ENCODE data around the gene MT2A.
"Not testable (repeated sequence)": the region's sequence is repeated elsewhere in the genome, so short reads cannot be mapped to it uniquely, and the experiment has no call there.

MT2A gene

GRCh38 chr16:56608043-56608875, at the start of gene MT2A:
MT2A (plus strand) TSS chr16:56608584; CDS start chr16:56608656, 72 bp downstream.
- DNase-seq (ENCODE audit: low read depth): peak; percentile 99

- no peak for DNase-seq (ENCODE audit: low read depth)
Measured at GRCh38 chr16:56559109-56559508, 49.3 kb upstream of the MT2A start.

GRCh38 chr16:56560447-56560846, 47.9 kb upstream of the MT2A start:
- DNase-seq (ENCODE audit: low read depth): no peak

- no peak for DNase-seq (ENCODE audit: low read depth)
Measured at GRCh38 chr16:56561126-56561525, 47.3 kb upstream of the MT2A start.

- no peak for DNase-seq (ENCODE audit: low read depth)
Measured at GRCh38 chr16:56564793-56565477, 43.4 kb upstream of the MT2A start, which contains the start of gene MT4. MT4 (plus strand) TSS chr16:56565073; CDS start chr16:56565129, 56 bp downstream.

- no peak for DNase-seq (ENCODE audit: low read depth)
Measured at GRCh38 chr16:56569971-56570370, 38.4 kb upstream of the MT2A start.

GRCh38 chr16:56571525-56571924, 36.9 kb upstream of the MT2A start:
- DNase-seq (ENCODE audit: low read depth): no peak

GRCh38 chr16:56574625-56575024, 33.8 kb upstream of the MT2A start:
- DNase-seq (ENCODE audit: low read depth): no peak

- peak; percentile 71 for DNase-seq (ENCODE audit: low read depth)
Measured at GRCh38 chr16:56576585-56577299, 31.6 kb upstream of the MT2A start.

- DNase-seq (ENCODE audit: low read depth): no peak
Measured at GRCh38 chr16:56577300-56577625, 31.1 kb upstream of the MT2A start.

- DNase-seq (ENCODE audit: low read depth): no peak
Measured at GRCh38 chr16:56580391-56581048, 27.9 kb upstream of the MT2A start.

- not testable (repeated sequence) for DNase-seq (ENCODE audit: low read depth)
Measured at GRCh38 chr16:56582911-56583310, 25.5 kb upstream of the MT2A start.

- DNase-seq (ENCODE audit: low read depth): no peak
Measured at GRCh38 chr16:56583351-56584168, 24.8 kb upstream of the MT2A start.

GRCh38 chr16:56584276-56584675, 24.1 kb upstream of the MT2A start:
- DNase-seq (ENCODE audit: low read depth): no peak

GRCh38 chr16:56588781-56589140, 19.6 kb upstream of the MT2A start:
- no peak for DNase-seq (ENCODE audit: low read depth)

GRCh38 chr16:56589141-56590039, 19.0 kb upstream of the MT2A start, which contains the start of gene MT3:
MT3 (plus strand) TSS chr16:56589528; CDS start chr16:56589591, 63 bp downstream.
- DNase-seq (ENCODE audit: low read depth): peak; percentile 45

GRCh38 chr16:56591377-56592060, 16.9 kb upstream of the MT2A start:
- no peak for DNase-seq (ENCODE audit: low read depth)

GRCh38 chr16:56593573-56594291, 14.7 kb upstream of the MT2A start:
- no peak for DNase-seq (ENCODE audit: low read depth)

- DNase-seq (ENCODE audit: low read depth): no peak
Measured at GRCh38 chr16:56594292-56594619, 14.1 kb upstream of the MT2A start.

All from ELR (cell line).